Neural cell (in vitro differentiated cells): ENCODE measurements around the gene RGS9. TPM values are rescaled to one million over a fixed set of nuclear protein-coding genes. Genes with fewer than 3 reads are reported as not detected.

Experiments
- H2AFZ ChIP-seq: fragments of 200-600, 300-800 bp; sonication (generic), shearing (Covaris generic); 2 replicates; pipeline ENCODE4 v1.6.0; 2014; ENCODE audit warnings: low read depth, mild to moderate bottlenecking, antibody characterized with exemption, low read length, moderate library complexity
- H3F3A ChIP-seq: fragments of 200-600 bp; shearing (Covaris generic); 2 replicates; pipeline ENCODE4 v1.6.1; 2016; ENCODE audit warnings: mild to moderate bottlenecking, moderate library complexity, mixed read lengths, antibody characterized with exemption, low read length; ENCODE audit not compliant: insufficient read depth, poor library complexity, severe bottlenecking
- H3K27ac ChIP-seq: fragments of 200-600, 300-800 bp; sonication (generic), shearing (Covaris generic); 2 replicates; pipeline ENCODE4 v1.5.1; 2014; ENCODE audit warnings: mild to moderate bottlenecking, low read length, moderate library complexity
- H3K27me3 ChIP-seq: fragments of 300-800, 200-600 bp; sonication (generic), shearing (Covaris generic); 2 replicates; pipeline ENCODE4 v1.6.0; 2014; ENCODE audit warnings: mild to moderate bottlenecking, low read depth, low read length, moderate library complexity; ENCODE audit not compliant: insufficient read depth
- H3K36me3 ChIP-seq: fragments of 300-800, 200-600 bp; sonication (generic), shearing (Covaris generic); 2 replicates; pipeline ENCODE4 v1.5.1; 2014; ENCODE audit warnings: mild to moderate bottlenecking, antibody characterized with exemption, low read length, moderate library complexity; ENCODE audit not compliant: insufficient read depth
- H3K4me2 ChIP-seq: fragments of 300-800, 200-600 bp; sonication (generic), shearing (Covaris generic); 2 replicates; pipeline ENCODE4 v1.6.0; 2014; ENCODE audit warnings: mild to moderate bottlenecking, low read length
- H3K4me3 ChIP-seq: fragments of 300-800, 200-600 bp; sonication (generic), shearing (Covaris generic); 2 replicates; pipeline ENCODE4 v1.5.1; 2014; ENCODE audit warnings: mild to moderate bottlenecking, low read length, moderate library complexity
- H3K79me2 ChIP-seq: fragments of 200-600 bp; shearing (Covaris generic); replicated peaks from 2 replicates; pipeline ENCODE4 v1.6.0; 2014; ENCODE audit warnings: mild to moderate bottlenecking, low read length, moderate library complexity; ENCODE audit not compliant: insufficient read depth
- H3K9ac ChIP-seq: fragments of 300-800, 200-600 bp; sonication (generic), shearing (Covaris generic); 2 replicates; pipeline ENCODE4 v1.6.1; 2016; ENCODE audit warnings: mild to moderate bottlenecking, low read length, mixed read lengths
- H3K9me2 ChIP-seq: fragments of 200-600 bp; shearing (Covaris generic); 2 replicates; pipeline ENCODE4 v1.6.1; 2016; ENCODE audit warnings: mild to moderate bottlenecking, low read length, mixed read lengths; ENCODE audit not compliant: insufficient read depth
- H3K9me3 ChIP-seq: fragments of 200-600, 300-800 bp; sonication (generic), shearing (Covaris generic); 2 replicates; pipeline ENCODE4 v1.6.1; 2016; ENCODE audit warnings: mild to moderate bottlenecking, mixed run types, low read length, moderate library complexity, mixed read lengths
- H4K20me1 ChIP-seq: fragments of 200-600 bp; shearing (Covaris generic); 2 replicates; pipeline ENCODE4 v1.6.1; 2016; ENCODE audit warnings: mild to moderate bottlenecking, mixed run types; ENCODE audit not compliant: insufficient read depth
- EP300 ChIP-seq: fragments of 450-650 bp; conservative IDR thresholded peaks from 2 replicates; pipeline ENCODE4 v1.6.1; 2014; ENCODE audit warnings: antibody characterized with exemption, mild to moderate bottlenecking, moderate library complexity; ENCODE audit not compliant: poor library complexity, severe bottlenecking
- EZH2 ChIP-seq: fragments of 200-600, 300-800 bp; shearing (Covaris generic), sonication (generic); IDR thresholded peaks from 2 replicates; pipeline ENCODE4 v1.6.1; 2014; ENCODE audit warnings: antibody characterized with exemption, low read length, borderline replicate concordance, mild to moderate bottlenecking; ENCODE audit not compliant: insufficient read depth, poor library complexity, severe bottlenecking
- MXI1 ChIP-seq: fragments of 450-650 bp; conservative IDR thresholded peaks from 2 replicates; pipeline ENCODE4 v1.6.1; 2014; ENCODE audit warnings: antibody characterized with exemption, mild to moderate bottlenecking; ENCODE audit not compliant: poor library complexity, severe bottlenecking
- POLR2AphosphoS5 ChIP-seq: IDR thresholded peaks from 2 replicates; pipeline ENCODE4 v1.6.1; 2012
- RAD21 ChIP-seq: fragments of 450-650 bp; conservative IDR thresholded peaks from 2 replicates; pipeline ENCODE4 v1.6.1; 2014; ENCODE audit warnings: antibody characterized with exemption, mild to moderate bottlenecking, moderate library complexity
- REST ChIP-seq: IDR thresholded peaks from 2 replicates; pipeline ENCODE4 v1.6.1; 2012; ENCODE audit warnings: borderline replicate concordance
- SMC3 ChIP-seq: fragments of 450-650 bp; conservative IDR thresholded peaks from 2 replicates; pipeline ENCODE4 v1.6.1; 2014; ENCODE audit warnings: antibody characterized with exemption, mild to moderate bottlenecking, moderate library complexity; ENCODE audit not compliant: poor library complexity
- TAF1 ChIP-seq: IDR thresholded peaks from 2 replicates; pipeline ENCODE4 v1.6.1; 2012; ENCODE audit warnings: low read depth
- polyA plus RNA-seq: library from polyadenylated mRNA; depleted of rRNA; stranded (reverse); fragments of >200 nt; gene quantifications from 2 replicates; pipeline ENCODE4 v1.2.3, GENCODE V29; 2014
- TF ChIP-seq, protein P1 (sequence below): fragments of 450-650 bp; IDR thresholded peaks from 2 replicates; pipeline ENCODE4 v1.5.1; 2014; ENCODE audit warnings: antibody characterized with exemption, mild to moderate bottlenecking, moderate library complexity; ENCODE audit not compliant: poor library complexity, severe bottlenecking

The RGS9 gene
- polyA plus RNA-seq, 1 donor from 2014 or later: 6.8 TPM

GRCh38 chr17:65228287-65228686 is 91.1 kb downstream of the RGS9 start:
- Histone ChIP-seq H3K27ac (no peak overlapping the region), H2AFZ (no peak overlapping the region), H3K27me3 (no peaks in the 10 kb centered on the region), H3K9ac (no peak overlapping the region), H3F3A (no peaks in the 10 kb centered on the region), H4K20me1 (no peaks in the 10 kb centered on the region), H3K36me3 (no peaks in the 10 kb centered on the region), H3K4me3 (no peak overlapping the region), H3K9me2 (no peaks in the 10 kb centered on the region), H3K79me2 (no peaks in the 10 kb centered on the region), H3K4me2 (no peak overlapping the region), H3K9me3 (no peaks in the 10 kb centered on the region)
- no peak for TF ChIP-seq EZH2
- no peak for TF ChIP-seq TAF1
- TF ChIP-seq REST: no peak
- TF ChIP-seq, protein P1, sequence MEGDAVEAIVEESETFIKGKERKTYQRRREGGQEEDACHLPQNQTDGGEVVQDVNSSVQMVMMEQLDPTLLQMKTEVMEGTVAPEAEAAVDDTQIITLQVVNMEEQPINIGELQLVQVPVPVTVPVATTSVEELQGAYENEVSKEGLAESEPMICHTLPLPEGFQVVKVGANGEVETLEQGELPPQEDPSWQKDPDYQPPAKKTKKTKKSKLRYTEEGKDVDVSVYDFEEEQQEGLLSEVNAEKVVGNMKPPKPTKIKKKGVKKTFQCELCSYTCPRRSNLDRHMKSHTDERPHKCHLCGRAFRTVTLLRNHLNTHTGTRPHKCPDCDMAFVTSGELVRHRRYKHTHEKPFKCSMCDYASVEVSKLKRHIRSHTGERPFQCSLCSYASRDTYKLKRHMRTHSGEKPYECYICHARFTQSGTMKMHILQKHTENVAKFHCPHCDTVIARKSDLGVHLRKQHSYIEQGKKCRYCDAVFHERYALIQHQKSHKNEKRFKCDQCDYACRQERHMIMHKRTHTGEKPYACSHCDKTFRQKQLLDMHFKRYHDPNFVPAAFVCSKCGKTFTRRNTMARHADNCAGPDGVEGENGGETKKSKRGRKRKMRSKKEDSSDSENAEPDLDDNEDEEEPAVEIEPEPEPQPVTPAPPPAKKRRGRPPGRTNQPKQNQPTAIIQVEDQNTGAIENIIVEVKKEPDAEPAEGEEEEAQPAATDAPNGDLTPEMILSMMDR: no peak
- TF ChIP-seq SMC3: no peak

GRCh38 chr17:65228734-65229620 is 91.8 kb downstream of the RGS9 start:
- Histone ChIP-seq H3K4me2 (no peak overlapping the region), H3K27me3 (no peaks in the 10 kb centered on the region), H3K27ac (no peak overlapping the region), H3K9me2 (no peaks in the 10 kb centered on the region), H3K4me3 (no peak overlapping the region), H4K20me1 (no peaks in the 10 kb centered on the region), H3K9ac (no peak overlapping the region), H2AFZ (no peak overlapping the region), H3K36me3 (no peaks in the 10 kb centered on the region), H3K9me3 (no peaks in the 10 kb centered on the region), H3F3A (no peaks in the 10 kb centered on the region), H3K79me2 (no peaks in the 10 kb centered on the region)
- no peak for TF ChIP-seq EP300
- no peak for TF ChIP-seq REST
- TF ChIP-seq EZH2: no peak
- TF ChIP-seq SMC3: no peak
- no peak for TF ChIP-seq RAD21
- TF ChIP-seq POLR2AphosphoS5: no peak
- TF ChIP-seq TAF1: no peak
- TF ChIP-seq, protein P1: no peak
- TF ChIP-seq MXI1: no peak
